KOPT-K1 (cell line): ENCODE measurements around the gene SLC9A3.
"Not testable (repeated sequence)": the region's sequence is repeated elsewhere in the genome, so short reads cannot be mapped to it uniquely, and the experiment has no call there.

Experiments used
- H3K27ac ChIP-seq: fragments of 200-600 bp; sonication (generic); 2 replicates; pipeline ENCODE4 v1.5.1; 2016; ENCODE audit warnings: antibody characterized with exemption, mild to moderate bottlenecking, low read depth, low read length; ENCODE audit not compliant: poor library complexity, severe bottlenecking
- H3K36me3 ChIP-seq: fragments of 200-600 bp; sonication (generic); 2 replicates; pipeline ENCODE4 v1.5.1; 2017; ENCODE audit warnings: antibody characterized with exemption, mild to moderate bottlenecking, low read length, moderate library complexity; ENCODE audit not compliant: insufficient read depth
- H3K9me3 ChIP-seq: fragments of 200-600 bp; sonication (generic); 2 replicates; pipeline ENCODE4 v1.5.1; 2017; ENCODE audit warnings: antibody characterized with exemption, low read length, mild to moderate bottlenecking; ENCODE audit not compliant: insufficient read depth, poor library complexity, severe bottlenecking

The SLC9A3 gene

DNA sequence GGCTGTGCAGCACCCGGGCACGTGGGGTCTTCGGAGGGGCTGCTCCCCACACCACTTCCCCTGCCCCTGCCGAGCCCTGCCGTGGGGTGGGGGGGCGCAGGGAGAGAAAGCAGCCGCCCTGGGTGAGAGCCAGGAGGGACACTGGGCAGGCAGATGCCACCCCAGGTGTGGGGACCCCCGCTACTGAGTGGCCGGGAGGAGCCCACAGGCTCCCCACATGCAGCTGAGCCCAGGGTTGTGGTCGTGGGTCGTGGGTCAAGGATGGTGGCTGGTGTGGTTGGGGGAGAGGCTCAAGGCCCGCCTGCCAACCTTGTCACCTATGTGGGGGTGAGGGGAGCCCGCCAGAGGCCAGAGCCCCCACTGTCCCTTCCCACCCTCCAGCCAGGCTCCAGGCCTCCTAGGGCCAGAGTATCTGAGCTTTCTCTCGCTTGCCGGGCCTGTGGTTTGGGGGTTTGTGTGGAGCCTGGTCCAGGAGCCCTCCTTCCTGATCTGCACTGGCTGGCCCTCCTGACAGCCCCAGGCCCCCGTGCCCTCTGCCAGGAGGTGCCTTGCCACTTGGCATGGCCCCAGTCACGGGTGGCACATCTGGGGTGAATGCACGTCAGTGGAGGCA lies 45.8 kb downstream of the SLC9A3 start:
- no peaks in the 10 kb centered on the region for H3K9me3 ChIP-seq
- no peak overlapping the region for H3K27ac ChIP-seq
- no peaks in the 10 kb centered on the region for H3K36me3 ChIP-seq

DNA sequence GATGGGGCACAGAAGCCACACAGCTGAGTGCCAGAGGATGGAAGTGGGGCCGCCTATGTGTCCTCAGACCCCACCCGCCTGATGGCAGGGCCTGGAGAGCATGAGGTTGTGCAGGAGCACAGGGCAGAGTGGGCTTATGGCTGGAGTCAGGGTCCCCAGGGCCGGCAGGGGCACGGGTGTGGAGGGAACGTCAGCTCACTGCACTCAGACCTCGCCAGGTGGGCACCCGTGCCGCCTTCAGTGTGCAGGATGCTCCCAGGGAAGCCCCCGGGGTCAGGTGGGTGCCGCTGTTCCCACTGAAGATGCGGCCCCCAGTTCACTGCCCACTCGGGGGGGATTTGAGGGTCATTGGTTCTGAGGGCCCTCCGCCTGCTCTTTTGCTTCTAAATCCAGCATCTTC lies 46.4 kb downstream of the SLC9A3 start:
- Histone ChIP-seq H3K27ac (no peak overlapping the region), H3K9me3 (no peaks in the 10 kb centered on the region), H3K36me3 (no peaks in the 10 kb centered on the region)

DNA sequence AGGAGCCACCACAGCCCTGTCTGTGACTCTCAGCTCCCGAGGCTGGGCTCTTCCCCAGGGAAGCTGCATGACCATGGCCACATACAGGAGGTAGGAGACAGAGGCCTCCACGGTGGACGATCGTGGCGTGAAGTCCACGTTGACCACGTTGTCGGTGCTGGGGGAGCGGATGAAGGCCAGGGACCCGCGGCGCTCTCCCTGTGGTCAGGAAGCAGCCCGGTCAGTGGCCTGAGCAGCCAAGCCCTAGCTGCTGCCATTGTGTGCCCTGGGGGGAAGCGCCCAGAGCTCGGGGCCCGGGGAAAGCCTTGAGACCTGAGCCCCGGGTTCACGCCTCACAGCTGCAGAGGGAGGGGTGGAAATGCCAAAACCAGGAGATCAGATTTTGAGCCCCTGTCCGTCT lies 47.0 kb downstream of the SLC9A3 start:
- no peaks in the 10 kb centered on the region for H3K9me3 ChIP-seq
- H3K27ac ChIP-seq = no peak overlapping the region
- no peaks in the 10 kb centered on the region for H3K36me3 ChIP-seq

DNA sequence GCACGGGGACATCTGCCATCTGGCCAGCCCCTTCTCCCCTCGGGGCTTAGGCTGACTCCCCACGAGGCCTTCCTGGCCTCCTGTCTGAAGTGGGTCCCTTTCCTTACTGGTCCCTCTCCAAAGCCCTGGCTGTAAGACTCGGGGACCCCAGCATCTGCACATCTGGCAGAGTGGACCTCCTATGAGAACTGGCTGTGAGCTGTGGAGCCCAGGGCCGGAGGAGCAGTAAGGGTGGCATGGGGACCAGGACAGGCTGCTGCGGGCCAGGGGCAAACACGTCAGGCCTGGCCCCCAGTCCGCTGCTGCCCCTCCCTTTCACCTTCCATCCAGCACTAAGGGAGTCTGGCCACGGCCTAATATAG lies 47.5 kb downstream of the SLC9A3 start:
- Histone ChIP-seq H3K36me3 (no peaks in the 10 kb centered on the region), H3K9me3 (no peaks in the 10 kb centered on the region), H3K27ac (no peak overlapping the region)

DNA sequence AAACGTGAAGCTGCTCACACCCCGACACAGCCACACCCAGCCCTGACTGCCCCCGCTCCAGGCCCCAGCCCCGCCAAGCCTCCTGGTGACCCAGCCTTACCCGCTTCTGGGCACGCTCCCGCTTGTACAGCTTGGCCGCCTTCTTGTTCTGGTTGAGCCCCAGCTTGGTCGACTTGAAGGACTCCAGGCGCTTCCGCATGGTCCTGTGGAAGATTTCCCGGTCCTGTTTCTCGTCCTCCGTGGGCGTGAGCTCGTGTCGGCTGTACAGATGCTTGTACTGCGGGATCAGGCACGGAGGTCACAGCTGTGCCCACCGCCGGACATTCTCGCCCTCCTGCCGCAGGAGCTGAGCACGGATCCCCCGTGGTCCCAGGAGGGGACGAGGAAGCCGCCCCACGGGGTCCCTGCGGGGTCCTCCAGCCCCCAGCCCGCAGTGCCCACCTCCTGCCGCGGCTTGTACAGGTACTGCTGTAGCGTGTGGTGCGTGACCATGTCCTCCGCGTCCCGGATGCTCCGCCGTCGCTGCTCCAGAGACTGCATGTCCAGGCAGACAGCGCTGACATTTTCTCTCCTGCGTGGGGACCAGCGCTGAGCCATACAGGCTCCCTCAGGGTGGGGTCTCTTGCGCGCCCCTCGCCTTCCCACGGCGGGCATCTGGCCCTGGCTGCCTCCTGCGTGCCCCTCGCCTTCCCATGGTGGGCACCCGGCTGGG lies 48.0 kb downstream of the SLC9A3 start:
- Histone ChIP-seq H3K27ac (no peak overlapping the region), H3K9me3 (no peaks in the 10 kb centered on the region), H3K36me3 (peaks cover 3% of the 10 kb centered on the region; the same call in 1 of the 2 replicates)

DNA sequence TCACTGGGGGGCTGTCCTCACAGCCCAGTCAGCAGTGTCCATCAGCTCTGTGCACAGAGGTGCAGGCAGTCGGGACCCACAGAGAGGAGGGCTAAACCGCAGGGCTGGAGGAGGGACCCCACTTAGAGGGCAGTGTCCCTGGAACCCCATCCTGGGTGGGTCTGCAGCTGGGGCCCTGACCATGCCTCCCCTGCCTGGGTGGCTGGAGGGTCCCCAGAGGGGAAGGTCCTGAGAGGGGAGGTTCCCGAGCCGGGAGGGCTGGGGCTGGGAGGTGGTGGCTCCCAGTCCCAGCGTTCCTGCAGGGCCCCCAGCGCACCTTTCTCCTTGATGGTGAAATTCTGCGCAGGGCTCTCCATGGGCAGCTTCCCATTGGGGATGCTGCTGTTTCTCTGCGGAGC lies 48.5 kb downstream of the SLC9A3 start:
- Histone ChIP-seq H3K9me3 (no peaks in the 10 kb centered on the region), H3K27ac (no peak overlapping the region), H3K36me3 (peaks cover 8% of the 10 kb centered on the region)

DNA sequence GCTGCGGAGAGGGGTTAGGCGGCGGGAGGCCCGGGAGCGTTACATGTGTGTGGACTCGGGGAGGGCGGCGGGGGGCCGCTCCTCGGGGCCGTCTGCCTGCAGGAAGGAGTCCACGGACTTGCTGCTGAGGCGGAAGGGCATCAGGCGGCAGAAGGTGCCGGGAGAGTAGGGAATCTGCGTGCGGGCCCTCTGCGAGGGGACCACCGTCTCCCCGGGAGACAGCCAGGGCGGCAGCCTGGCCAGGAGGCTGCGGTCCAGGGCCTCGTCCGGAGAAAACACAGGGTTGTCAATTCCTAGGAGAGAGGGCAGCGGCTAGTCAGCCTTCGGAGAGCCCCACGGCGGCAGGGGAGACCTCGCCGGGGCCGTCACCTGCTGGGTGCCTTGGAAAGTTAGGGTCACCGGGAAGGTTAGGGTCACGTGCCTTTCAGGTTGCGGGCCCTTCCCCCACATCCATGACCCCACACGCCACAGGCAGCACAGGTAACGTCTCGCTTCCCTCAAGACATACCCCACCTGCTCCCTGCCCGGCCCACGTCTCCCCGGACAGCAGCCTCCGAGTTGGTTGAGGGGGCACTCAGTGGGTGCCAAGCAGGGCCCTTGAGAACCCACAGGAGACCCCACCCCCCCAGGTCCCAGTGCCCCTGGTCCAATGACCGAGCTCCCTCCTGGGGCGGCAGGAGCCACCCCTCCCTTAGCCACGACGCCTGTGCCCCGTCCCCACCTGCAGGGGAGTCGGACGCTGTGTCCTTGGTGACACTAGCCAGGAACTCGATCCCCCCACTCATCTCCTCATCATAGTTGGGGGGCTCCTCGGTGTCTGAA lies 49.2 kb downstream of the SLC9A3 start:
- Histone ChIP-seq H3K27ac (no peak overlapping the region), H3K36me3 (peaks cover 13% of the 10 kb centered on the region), H3K9me3 (no peaks in the 10 kb centered on the region)

DNA sequence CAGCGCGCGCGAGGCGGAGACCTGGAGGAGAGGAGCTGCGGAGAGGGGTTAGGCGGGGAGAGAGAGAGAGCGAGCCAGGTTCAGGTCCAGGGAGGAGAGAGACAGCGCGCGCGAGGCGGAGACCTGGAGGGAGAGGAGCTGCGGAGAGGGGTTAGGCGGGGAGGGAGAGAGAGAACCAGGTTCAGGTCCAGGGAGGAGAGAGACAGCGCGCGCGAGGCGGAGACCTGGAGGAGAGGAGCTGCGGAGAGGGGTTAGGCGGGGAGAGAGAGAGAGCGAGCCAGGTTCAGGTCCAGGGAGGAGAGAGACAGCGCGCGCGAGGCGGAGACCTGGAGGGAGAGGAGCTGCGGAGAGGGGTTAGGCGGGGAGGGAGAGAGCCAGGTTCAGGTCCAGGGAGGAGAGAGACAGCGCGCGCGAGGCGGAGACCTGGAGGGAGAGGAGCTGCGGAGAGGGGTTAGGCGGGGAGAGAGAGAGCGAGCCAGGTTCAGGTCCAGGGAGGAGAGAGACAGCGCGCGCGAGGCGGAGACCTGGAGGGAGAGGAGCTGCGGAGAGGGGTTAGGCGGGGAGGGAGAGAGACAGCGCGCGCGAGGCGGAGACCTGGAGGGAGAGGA lies 49.9 kb downstream of the SLC9A3 start:
- not testable (repeated sequence) for H3K27ac ChIP-seq, H3K9me3 ChIP-seq
- peaks cover 20% of the 10 kb centered on the region for H3K36me3 ChIP-seq

DNA sequence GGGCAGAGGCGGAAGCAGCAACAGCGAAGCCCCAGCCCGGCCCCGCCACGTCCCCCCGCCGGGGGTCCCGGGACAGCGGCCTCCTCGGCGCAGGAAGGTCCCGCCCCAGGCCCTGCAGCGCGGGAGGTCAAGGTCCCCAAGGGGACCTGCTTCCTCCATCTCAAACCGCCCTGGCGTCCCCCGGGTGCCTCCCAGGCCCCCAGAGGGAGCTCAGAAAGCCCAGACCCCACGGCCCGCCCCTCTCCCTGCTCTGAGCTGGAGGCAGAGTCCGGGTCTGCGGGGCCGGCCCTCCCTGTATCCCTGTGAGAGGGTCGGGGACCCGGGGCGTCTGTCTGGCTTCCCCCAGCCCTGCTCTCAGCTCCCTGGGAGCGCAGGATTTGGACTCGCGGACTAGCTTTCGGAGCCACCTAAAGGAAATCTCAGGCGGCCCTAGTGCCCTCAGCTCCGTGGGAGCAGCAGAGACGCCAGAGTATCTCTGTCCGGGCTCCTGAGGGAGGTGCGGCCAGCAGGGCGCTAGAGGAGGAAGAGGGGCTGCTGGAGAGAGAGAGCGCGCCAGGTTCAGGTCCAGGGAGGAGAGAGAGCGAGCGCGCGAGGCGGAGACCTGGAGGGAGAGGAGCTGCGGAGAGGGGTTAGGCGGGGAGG lies 50.6 kb downstream of the SLC9A3 start:
- Histone ChIP-seq H3K36me3 (peaks cover 26% of the 10 kb centered on the region), H3K27ac (peak overlapping the region; percentile 46), H3K9me3 (no peaks in the 10 kb centered on the region)

DNA sequence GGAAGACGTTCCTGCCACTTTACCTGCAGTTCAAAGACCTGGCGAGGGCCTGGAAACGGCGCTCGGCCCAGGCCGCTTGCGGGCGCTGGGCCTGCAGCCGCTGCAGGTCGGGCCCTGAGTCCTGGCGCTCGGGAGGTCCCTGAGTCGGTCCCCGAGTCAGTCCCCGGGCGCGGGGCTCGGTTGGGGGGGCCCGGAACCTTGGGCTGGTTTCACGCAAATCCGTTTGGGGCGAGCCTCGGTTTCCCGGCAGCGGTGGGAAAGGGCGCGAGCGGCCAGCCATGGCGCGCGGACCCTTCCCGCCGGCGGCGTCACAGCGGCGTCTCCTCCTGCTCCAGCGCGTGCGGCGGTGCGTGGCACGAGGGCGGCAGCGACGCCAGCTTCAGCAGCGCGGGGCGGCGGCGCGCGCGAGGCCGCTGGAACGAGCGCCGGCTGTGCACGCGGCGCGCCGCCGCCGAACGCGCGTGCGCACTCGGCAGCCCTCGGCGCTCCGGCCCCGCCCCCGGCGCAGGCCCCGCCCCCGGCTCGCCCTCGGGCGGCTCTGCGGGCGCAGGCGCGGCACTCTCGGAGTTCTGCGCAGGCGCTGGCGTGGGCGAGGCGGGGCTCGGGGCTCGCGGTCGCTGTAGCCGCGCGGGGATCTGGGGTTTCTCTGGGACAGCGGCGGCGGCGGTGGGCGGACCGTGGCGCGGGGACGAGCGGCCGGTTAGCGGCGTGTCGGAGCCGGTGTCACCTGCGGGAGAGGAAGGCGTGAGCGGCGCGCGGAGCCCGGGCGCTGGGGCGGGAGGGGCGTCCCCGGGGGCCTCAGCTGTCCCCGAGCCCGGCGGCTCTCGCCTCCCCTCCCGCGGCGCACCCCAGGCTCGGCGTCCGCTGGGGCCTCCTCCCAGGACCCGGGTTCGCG lies 51.3 kb downstream of the SLC9A3 start:
- peak overlapping the region; percentile 84 for H3K27ac ChIP-seq
- no peaks in the 10 kb centered on the region for H3K9me3 ChIP-seq
- H3K36me3 ChIP-seq = peaks cover 26% of the 10 kb centered on the region

DNA sequence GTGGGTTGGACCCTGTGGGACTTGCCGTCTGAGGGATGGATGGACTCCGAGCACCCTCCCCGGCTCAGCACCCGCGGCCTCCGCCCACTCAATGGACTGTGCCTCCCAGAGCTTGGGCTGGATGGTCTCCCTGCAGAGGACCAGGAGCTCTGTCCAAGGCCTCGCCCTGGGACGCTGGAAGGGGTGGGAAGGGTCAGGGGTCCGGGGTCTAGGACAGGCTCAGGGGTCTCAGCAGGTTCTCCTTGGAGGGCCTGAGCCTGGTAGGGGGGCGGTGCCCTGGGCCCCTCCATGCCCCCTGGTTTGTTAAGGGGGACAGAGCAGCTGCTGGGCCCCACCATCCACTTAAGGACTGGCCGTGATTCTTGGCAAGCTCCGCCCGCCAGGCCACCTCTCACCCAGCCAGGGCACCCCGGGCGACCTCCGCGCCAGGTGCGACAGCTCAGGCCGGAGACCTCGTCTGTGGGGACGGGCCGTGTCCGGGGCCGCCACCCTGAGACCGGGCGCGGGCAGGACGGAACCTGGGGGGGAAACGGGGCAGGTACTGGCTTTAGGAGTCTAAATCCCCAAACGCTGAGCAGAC lies 52.1 kb downstream of the SLC9A3 start:
- H3K9me3 ChIP-seq = no peaks in the 10 kb centered on the region
- peak overlapping the region; percentile 84 for H3K27ac ChIP-seq
- H3K36me3 ChIP-seq = peaks cover 26% of the 10 kb centered on the region

DNA sequence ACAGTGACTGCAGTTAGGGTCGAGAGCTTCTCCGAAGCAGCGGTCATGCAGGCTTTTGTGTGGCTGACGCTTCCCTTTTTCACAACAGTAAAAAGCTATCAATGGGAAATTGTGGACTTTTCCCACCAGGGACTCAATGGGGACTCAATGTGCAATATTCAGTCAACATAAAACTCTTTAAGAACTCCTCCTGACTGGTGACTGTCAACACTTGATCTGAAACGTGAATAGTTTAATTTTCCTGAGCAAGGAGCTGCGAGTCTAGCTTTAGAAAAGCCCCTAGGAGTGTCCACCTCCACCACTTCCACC lies 52.5 kb downstream of the SLC9A3 start:
- peak overlapping the region; percentile 84 for H3K27ac ChIP-seq
- H3K36me3 ChIP-seq = peaks cover 30% of the 10 kb centered on the region
- H3K9me3 ChIP-seq = no peaks in the 10 kb centered on the region

DNA sequence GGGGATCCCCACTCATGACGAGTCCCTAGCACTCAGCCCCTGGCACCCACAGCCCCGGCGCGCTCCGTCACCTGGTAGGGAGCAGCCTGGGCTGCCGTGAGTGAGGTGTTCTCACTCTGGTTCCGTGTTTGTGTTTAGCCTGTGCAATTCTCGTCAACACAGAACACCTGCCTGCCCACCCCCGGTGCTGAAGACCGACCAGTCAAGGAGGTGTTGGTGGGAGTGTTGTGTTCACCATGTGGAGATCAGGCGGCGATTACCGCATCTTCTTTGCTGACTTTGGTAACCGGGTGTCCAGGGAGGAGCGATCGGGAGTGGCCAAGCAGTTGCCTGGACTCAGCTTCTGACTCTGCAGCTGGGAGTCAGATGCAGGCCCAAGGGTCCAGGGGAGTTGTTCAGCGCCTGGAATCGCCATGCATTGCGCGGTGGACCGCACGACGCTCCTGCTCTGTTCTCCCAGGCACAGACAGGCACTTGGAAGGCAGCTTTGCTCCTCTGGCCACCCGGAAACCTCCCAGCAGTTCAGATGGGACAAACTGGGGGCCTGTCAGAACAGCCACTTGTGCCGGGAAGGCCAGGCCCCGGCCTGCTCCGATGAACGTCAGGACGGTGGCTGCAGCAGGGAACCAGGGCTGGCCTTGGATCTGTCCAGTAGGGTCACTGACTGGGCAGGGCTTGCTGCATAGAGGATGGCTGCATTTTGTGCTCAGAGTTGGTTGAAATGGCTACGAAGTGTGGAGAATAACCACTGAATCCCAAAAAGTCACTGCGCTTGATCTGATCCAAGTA lies 53.1 kb downstream of the SLC9A3 start:
- Histone ChIP-seq H3K9me3 (no peaks in the 10 kb centered on the region), H3K36me3 (peaks cover 36% of the 10 kb centered on the region), H3K27ac (no peak overlapping the region)
